ENCODE measurements around the gene PAPPA. TPM values are rescaled to one million over a fixed set of nuclear protein-coding genes. Genes with fewer than 3 reads are reported as not detected.

Gene PAPPA, protein sequence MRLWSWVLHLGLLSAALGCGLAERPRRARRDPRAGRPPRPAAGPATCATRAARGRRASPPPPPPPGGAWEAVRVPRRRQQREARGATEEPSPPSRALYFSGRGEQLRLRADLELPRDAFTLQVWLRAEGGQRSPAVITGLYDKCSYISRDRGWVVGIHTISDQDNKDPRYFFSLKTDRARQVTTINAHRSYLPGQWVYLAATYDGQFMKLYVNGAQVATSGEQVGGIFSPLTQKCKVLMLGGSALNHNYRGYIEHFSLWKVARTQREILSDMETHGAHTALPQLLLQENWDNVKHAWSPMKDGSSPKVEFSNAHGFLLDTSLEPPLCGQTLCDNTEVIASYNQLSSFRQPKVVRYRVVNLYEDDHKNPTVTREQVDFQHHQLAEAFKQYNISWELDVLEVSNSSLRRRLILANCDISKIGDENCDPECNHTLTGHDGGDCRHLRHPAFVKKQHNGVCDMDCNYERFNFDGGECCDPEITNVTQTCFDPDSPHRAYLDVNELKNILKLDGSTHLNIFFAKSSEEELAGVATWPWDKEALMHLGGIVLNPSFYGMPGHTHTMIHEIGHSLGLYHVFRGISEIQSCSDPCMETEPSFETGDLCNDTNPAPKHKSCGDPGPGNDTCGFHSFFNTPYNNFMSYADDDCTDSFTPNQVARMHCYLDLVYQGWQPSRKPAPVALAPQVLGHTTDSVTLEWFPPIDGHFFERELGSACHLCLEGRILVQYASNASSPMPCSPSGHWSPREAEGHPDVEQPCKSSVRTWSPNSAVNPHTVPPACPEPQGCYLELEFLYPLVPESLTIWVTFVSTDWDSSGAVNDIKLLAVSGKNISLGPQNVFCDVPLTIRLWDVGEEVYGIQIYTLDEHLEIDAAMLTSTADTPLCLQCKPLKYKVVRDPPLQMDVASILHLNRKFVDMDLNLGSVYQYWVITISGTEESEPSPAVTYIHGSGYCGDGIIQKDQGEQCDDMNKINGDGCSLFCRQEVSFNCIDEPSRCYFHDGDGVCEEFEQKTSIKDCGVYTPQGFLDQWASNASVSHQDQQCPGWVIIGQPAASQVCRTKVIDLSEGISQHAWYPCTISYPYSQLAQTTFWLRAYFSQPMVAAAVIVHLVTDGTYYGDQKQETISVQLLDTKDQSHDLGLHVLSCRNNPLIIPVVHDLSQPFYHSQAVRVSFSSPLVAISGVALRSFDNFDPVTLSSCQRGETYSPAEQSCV (N-terminal part only)
- 23.7 to 46.1 TPM (median 34.7 TPM) in 5 replicates for total RNA-seq (2022; extraction: Qiagen RNA extraction; ENCODE audit: low read depth)

GRCh38 chr9:116153765-116154333, at the start of gene PAPPA:
Gene PAPPA, plus strand, starts transcription at chr9:116153791. Its CDS starts 382 bp downstream, at chr9:116154173.

